Activated CD8-positive, alpha-beta memory T cell treated with anti-CD3 and anti-CD28 coated beads for 48 hours (primary cell): ENCODE data around the gene ALKBH4.
"Not testable (repeated sequence)": the region's sequence is repeated elsewhere in the genome, so short reads cannot be mapped to it uniquely, and the experiment has no call there.

Experiments
- DNase-seq, 3 experiments: peaks; one replicate each; pipeline ENCODE4 v3.0.0-alpha.2; 2020; ENCODE audit warnings: low read depth in 2 of 3, low spot score in 2 of 3

ALKBH4 gene

GRCh38 chr7:102429141-102429899 lies 35.3 kb downstream of the ALKBH4 start:
- no peak for DNase-seq

DNA sequence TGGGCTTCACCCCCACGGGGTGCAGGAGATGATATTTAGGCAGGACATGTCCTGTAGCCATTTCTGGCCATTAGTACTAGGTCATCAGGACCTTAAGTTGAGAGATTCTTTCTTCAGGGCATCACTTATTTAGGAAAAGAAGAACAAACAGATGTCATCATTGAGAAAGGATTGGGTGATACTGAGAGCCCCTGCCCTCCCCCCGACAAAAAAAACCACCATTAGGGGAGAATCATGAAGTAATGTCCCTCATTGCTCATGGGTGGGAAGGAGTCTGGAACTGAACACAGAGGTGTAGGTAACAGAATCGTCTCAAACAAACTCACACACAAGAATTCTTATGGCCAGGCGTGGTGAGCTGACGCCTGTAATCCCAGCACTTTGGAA lies 37.7 kb downstream of the ALKBH4 start:
- no peak for DNase-seq

DNA sequence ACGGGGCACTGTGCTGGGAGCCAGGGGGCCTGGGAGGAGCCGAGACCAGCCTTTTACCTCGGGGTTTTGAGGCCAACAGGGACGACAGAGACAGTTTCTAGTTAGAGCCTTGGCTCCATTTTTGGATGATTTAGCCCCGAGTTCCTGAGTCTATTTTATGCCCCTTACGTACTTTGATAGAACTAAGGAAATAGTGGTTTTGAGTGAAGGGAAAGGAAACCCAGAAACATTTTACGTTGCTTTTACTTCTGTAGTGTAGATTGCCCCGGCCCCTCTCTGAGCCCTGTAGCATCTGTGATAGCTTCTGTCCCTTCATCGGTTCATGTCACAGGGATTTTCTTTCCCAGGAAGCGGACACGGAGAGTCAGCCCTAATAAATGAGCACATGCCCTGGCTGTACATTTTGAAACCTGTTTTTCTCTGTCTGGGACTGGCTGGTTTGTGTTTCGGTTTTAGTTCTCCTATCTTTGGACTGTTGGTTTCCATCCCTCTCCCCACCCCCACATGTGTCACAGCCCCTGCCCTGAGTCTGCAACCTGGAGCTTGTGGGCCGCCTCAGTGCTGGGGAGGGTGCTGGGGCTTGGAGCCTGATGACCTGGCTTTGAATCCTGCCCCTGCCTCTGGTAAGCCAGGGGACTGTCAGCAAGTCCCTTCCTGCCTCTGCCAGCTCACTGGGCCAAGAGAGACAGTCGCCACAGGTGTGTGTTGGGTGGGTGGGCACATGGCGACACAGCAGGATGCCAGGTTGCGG lies 38.2 kb downstream of the ALKBH4 start:
- DNase-seq = peak in 1 of 3 experiments; percentile 60

DNA sequence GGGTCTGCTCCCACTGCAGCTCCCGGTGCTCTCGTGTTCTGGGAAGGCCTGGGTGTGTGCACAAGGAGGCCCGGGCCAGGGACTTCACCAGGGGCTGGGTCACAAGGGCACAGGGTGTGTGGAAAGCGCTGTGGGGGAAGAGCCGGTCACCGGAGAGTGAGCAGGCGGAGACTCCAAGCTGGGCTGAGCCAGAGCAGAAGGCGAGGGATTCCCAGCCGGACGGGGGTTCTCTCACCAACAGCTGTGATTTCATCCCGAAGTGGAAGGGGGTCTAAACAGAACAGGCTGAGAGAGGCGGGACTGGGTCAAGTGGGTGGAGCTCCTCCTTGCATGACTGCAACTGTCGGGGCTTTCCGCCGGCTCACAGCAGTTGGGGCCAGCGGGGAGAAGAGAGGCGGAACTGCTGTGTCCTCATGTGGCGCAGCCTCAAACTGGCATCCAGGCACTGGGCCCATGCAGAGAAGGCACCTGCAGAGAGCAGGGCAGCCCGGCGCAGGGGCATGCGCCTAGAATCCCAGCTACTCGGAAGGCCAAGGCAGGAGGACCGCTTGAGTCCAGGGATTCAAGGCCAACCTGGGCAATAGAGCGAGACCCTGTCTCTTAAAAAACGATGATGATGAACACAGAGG lies 38.9 kb downstream of the ALKBH4 start:
- peak; percentile 56 to 70 (median 65) for DNase-seq

GRCh38 chr7:102424787-102425218 lies 39.9 kb downstream of the ALKBH4 start:
- DNase-seq = no peak

DNA sequence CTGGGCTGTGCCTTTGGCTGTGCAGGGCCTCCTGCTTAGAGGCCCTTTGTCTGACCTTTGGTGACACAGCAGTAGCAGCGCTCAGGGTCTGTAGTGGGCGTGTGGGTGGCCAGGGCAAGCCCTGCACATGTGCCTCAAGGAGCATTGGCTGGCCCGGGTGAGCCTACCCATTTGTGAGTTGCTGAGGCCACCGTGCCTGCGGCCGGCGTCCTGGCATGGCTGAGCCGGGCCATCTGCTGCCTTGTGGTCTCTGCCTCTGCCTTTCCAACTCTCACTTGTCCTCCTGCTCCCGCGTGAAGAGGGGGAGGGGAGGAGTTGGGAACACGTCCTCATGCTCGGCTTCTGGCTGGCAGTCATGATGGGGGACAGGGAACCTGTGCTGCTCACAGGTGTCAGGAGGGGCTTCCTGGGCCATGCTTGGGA lies 40.5 kb downstream of the ALKBH4 start:
- DNase-seq = no peak

DNA sequence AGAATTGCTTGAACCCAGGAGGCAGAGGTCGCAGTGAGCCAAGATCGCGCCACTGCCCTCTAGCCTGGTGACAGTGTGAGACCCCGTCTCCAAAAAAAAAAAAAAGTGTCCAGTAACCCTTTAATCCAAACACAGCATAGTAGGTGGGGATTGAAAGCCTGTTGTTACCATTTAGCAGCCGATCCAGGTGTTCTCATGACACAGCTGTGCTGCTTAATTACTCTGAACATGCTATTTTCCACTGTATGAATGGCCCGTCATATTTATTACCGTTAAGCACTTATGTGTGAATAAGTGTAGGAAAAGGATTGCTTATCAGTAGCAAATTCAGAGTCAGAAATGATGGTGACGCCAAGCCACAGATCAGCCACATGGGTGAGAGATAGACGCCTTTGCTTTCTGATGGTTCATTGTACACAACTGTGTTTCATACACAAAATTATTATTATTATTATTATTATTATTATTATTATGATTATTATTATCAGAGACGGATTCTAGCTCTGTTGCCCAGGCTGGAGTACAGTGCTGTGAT lies 42.9 kb downstream of the ALKBH4 start:
- DNase-seq = no peak

DNA sequence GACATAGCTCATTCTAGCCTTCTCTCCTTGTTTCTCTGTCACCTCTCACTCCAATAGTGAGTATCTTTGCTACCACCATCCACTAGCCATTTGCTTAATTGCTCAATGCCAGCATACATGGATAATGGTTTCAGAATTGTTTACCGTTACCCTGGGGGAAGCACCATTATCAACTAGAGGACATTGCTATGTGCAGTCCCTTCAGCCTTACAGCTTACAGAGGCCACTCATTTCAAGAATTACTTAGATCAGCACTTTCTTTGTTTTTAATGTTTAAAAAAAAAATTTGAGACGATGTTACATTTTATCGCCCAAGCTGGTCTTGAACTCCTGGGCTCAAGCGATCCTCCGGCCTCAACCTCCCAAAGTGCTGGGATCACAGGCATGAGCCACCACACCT lies 46.1 kb downstream of the ALKBH4 start:
- no peak for DNase-seq

- no peak for DNase-seq
These were observed 47.6 kb downstream of the ALKBH4 start for GRCh38 chr7:102417105-102417504.

- DNase-seq = no peak
These were observed 48.3 kb downstream of the ALKBH4 start for GRCh38 chr7:102416406-102416805.

DNA sequence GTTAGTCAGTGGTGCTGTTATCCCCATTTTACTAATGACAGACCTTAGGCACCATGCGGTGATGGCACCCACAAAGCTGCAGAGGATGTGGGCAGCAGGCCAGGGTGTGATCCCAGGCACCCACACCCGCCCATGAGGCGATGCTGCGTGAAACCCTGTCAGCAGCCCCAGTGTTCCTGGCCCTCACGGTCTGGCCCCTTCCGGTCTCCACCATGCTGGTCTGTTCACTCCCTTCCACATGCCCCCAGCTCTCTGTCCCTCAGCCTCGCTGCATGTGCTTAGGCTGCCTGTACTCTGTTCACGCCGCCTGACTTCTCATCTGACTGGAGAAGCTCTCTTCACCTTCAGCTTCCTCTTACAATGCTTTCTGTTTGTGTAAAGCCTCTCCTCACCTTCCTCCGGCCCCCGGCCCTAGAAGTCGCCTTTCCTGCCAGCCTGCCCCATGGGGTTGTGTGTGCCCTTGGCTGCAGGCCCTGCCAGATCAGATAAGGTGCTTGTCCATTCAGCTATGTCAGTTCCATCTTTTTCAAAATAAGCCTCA lies 48.9 kb downstream of the ALKBH4 start:
- peak in 1 of 3 experiments; percentile 46 for DNase-seq

DNA sequence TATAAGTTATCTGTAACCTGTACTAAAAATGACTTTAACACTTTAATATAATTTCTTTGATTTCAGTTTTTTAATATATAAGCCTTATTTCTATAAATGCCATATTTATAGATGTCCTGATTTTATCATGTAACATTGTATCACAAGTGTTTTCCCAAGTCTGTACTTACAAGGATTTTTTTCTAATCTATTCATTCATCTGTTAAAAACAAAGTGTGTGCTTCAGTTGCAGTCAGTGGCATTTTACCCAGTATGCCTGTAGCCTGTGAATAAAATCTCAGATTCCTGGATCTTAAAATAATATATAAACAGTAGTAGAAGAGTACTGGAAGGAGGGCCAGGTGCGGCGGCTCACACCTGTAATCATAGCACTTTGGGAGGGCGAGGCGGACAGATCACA lies 51.1 kb downstream of the ALKBH4 start:
- no peak for DNase-seq

GRCh38 chr7:102413091-102413490 lies 51.6 kb downstream of the ALKBH4 start:
- no peak for DNase-seq

GRCh38 chr7:102412548-102412947 lies 52.1 kb downstream of the ALKBH4 start:
- no peak for DNase-seq

GRCh38 chr7:102410918-102411317 lies 53.7 kb downstream of the ALKBH4 start:
- DNase-seq = no peak

- DNase-seq = no peak
These were observed 54.5 kb downstream of the ALKBH4 start for GRCh38 chr7:102410123-102410522.

GRCh38 chr7:102409340-102409739 lies 55.3 kb downstream of the ALKBH4 start:
- no peak for DNase-seq

DNA sequence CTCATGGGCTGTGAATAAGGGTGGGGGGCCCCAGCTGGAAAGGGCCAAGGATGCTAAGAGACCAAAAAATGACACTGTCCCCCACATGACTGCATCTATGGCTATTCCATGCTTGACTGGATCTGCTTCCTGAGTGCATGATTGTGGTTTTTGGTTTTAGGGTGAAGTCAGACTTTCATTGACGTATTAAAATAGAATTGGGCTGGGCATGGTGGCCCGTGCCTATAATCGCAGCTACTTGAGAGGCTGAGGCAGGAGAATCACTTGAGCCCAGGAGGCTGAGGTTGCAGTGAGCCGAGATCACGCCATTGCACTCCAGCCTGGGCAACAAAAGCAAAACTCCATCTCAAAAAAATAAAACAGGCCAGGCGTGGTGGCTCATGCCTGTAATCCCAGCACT lies 56.1 kb downstream of the ALKBH4 start:
- not testable (repeated sequence) for DNase-seq

DNA sequence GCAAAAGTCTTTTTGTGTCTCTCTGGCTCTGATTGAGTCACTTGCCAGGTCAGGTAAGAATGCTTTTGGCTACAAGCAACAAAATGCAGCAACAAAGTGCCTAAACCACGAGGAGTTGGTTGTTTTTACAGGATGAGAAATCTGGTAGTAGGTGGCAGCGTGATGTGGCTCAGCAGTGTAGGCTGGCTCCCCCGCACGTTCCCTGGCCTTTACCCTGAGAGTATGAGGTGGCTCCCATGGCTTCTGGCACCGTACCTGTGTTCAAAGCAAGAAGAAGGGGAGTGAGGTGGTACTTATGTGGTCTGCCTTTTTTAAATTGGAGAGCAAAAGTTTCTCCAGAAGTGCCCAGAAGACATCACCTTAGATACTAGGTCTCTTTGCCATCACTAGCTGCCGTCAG lies 56.8 kb downstream of the ALKBH4 start:
- no peak for DNase-seq
